Uterus (tissue), 4 donors: ENCODE data around the gene DGKD. TPM values are rescaled to one million over a fixed set of nuclear protein-coding genes. Genes with fewer than 3 reads are reported as not detected.

Source experiments
- DNase-seq, 2 donors: peaks; one replicate each; pipeline ENCODE4 v3.0.0-alpha.2; 2019 to 2020
- H3K27ac ChIP-seq, 2 donors: fragments of 200-600 bp; sonication (generic); 1 replicate in 1 of 2; 2 replicates in 1 of 2; pipeline ENCODE4 v1.5.1; 2016 to 2018
- H3K27me3 ChIP-seq, 2 donors: fragments of 200-600 bp; sonication (generic); one replicate each; pipeline ENCODE4 v1.5.1; 2018 to 2019; ENCODE audit warnings: control low read depth in 1 of 2
- H3K36me3 ChIP-seq, 2 donors: fragments of 200-600 bp; sonication (generic); one replicate each; pipeline ENCODE4 v1.5.1; 2019; ENCODE audit warnings: control low read depth in 1 of 2
- H3K4me1 ChIP-seq, 2 donors: fragments of 200-600 bp; sonication (generic); one replicate each; pipeline ENCODE4 v1.5.1; 2018 to 2019; ENCODE audit warnings: control low read depth in 1 of 2
- H3K4me3 ChIP-seq, 2 donors: fragments of 200-600 bp; sonication (generic); 1 replicate in 1 of 2; 2 replicates in 1 of 2; pipeline ENCODE4 v1.5.1; 2018 to 2019; ENCODE audit warnings: mild to moderate bottlenecking in 1 of 2
- H3K9me3 ChIP-seq, 2 donors: fragments of 200-600 bp; sonication (generic); one replicate each; pipeline ENCODE4 v1.5.1; 2019; ENCODE audit warnings: control low read depth in 1 of 2
- POLR2A ChIP-seq, 2 donors: fragments of 450-650 bp; IDR thresholded peaks; one replicate each; pipeline ENCODE4 v1.6.1; 2016; ENCODE audit warnings: antibody characterized with exemption in 2 of 2, mild to moderate bottlenecking in 1 of 2, moderate library complexity in 1 of 2
- intact Hi-C: fragments of 100-400 bp; cut with DNase I; formaldehyde crosslinking; loops from one replicate; pipeline ENCODE4 v1.15.1; 2023; ENCODE audit warnings: low total_unique reads
- total RNA-seq, 4 donors: library from RNA; depleted of rRNA in 3 of 4; stranded (reverse); fragments of >200 nt in 3 of 4; gene quantifications; one replicate each; pipeline versions ENCODE4 v1.1.0 to v1.2.4, GENCODE V29; 2014 to 2023
- TF ChIP-seq, protein P1 (sequence below), 4 experiments: fragments of 200-600 bp in 2 of 4; fragments of 450-650 bp in 2 of 4; sonication (generic) in 2 of 4; IDR thresholded peaks; one replicate each; pipeline ENCODE4 v1.5.1; 2016 to 2019; ENCODE audit warnings: antibody characterized with exemption in 4 of 4, mild to moderate bottlenecking in 2 of 4, moderate library complexity in 1 of 4
- donor health status: DM: yes; HTN: yes; CAD: no.

The DGKD gene
- total RNA-seq, 4 donors from 2014 or later = 5.0 to 46.1 (median 28.0) TPM

DNA sequence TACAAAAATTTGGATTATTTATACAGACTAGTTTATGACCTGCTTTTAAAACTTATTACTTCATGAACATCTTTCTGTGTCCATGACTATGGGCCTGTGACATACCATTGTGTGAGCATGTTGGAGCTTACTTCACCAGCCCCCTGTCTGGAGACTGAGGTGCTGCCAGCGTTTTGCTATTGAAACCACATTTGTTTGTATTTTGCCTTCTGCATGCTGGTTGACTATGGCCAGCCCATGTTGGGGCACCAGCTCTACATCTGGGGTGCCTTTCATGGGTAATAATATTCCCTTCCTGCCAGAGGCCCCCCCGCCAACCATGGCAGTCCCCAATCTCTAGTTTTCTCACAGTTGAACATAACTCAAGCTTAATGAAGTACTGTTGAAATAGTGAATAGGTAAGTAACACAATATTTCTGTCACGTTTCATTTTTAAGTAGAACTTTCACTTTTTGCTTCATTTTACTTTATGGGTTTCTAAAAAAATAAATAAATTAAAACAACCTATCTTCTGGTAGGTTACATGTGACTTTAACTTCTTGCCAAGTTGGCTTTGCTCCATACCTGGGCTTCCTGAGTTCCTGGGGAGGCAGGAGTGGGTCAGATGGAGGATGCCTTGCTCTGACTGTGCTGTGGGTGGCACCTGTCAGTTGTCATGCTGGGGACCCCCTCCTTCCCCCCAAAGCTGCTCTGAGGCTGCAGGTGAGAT, 63.9 kb downstream of the DGKD start:
- peaks cover 0 to 10% of the 10 kb centered on the region in 2 donors for H3K4me1 ChIP-seq
- H3K27ac ChIP-seq = peak overlapping the region in 1 of 2 donors; percentile 40
- H3K9me3 ChIP-seq = no peaks in the 10 kb centered on the region
- DNase-seq = no peak
- no peaks in the 10 kb centered on the region for H3K36me3 ChIP-seq
- no peaks in the 10 kb centered on the region for H3K27me3 ChIP-seq
- H3K4me3 ChIP-seq = no peak overlapping the region
- TF ChIP-seq POLR2A (IDR thresholded peaks at IDR 0.05) = no peak
- TF ChIP-seq, protein P1, sequence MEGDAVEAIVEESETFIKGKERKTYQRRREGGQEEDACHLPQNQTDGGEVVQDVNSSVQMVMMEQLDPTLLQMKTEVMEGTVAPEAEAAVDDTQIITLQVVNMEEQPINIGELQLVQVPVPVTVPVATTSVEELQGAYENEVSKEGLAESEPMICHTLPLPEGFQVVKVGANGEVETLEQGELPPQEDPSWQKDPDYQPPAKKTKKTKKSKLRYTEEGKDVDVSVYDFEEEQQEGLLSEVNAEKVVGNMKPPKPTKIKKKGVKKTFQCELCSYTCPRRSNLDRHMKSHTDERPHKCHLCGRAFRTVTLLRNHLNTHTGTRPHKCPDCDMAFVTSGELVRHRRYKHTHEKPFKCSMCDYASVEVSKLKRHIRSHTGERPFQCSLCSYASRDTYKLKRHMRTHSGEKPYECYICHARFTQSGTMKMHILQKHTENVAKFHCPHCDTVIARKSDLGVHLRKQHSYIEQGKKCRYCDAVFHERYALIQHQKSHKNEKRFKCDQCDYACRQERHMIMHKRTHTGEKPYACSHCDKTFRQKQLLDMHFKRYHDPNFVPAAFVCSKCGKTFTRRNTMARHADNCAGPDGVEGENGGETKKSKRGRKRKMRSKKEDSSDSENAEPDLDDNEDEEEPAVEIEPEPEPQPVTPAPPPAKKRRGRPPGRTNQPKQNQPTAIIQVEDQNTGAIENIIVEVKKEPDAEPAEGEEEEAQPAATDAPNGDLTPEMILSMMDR (IDR thresholded peaks at IDR 0.05) = no peak
- intact Hi-C loops = no loop called here

DNA sequence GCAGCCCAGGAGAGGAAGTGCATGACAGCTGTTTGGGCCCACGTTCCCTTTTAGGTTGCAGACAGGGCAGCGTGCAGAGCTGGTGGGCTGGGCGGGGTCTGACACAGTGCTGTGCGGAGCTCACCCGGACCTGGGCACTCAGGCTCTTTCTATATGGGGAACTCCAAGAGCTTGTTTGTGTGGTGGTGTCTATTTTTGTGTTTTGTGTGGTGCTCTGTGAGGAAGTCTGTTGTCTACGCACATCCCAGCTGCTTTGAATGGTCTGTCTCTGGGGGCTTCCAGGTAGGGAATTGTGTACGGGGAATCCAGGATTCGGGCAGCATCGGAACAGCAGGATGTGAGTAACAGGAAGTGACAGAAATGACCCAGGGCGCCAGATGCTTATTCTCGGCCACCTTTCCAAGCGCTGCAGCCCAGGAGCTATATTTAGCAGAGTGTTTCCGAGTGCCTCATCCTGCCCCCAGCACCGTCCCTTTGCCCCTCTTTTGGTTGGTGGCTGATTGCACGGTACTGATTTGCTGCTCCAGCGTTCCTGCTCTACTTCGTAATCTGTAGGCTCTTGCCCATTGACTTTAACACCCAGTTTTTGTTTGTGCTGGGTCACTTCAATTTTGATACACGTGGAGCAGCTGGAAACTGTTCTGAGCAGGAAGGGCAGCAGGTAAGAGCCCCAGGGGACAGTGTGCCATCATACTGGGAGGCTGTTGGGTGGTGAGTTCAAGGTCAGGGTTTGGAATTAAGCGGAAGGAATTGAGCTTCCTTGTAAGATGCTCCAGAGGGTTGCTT, 64.7 kb downstream of the DGKD start:
- intact Hi-C loops = no loop called here
- H3K4me1 ChIP-seq = peaks cover 0 to 6% of the 10 kb centered on the region in 2 donors
- DNase-seq = no peak
- no peaks in the 10 kb centered on the region for H3K36me3 ChIP-seq
- H3K27ac ChIP-seq = peak overlapping the region in 1 of 2 donors; percentile 40
- no peak overlapping the region for H3K4me3 ChIP-seq
- no peaks in the 10 kb centered on the region for H3K27me3 ChIP-seq
- no peaks in the 10 kb centered on the region for H3K9me3 ChIP-seq
- TF ChIP-seq POLR2A (IDR thresholded peaks at IDR 0.05) = no peak
- TF ChIP-seq, protein P1 (IDR thresholded peaks at IDR 0.05) = no peak

DNA sequence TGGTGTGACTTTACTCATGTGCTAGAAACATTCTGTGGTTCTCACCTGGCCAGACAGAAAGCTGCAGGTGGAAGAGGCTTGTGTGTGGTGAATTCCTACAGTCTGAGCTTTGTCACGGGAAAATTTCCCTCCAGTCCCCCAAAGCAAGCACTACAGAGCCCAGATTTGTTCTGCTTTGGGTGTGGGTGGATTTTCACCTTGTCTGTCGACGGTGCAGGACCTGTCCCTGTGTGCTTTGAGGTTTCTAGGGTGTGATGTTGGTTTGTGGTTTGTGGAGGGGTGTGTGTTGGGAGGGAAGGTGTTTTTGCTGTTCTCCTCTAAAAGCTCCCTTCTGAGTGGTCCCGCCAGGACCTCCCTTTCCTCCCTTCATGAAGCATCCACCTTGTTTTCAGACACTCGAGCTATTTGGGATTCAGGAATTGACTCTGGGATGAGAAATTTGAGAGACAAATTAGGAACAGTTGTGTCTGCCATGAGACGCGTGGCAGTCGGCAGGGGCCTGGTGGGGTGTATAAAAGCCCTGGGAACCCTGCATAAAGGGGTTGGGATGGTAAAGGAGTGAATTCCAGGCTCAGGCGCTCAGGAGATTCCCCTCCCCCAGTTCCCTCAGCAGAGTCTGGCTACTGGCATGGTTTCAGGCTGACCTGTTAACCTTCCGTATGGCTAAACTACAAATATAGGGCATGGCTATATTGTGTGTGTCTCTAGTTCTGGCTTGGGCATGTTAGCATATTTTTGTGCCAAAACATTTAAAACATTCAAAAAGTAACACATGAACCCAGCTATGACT, 65.5 kb downstream of the DGKD start:
- peaks cover 0 to 3% of the 10 kb centered on the region in 2 donors for H3K4me1 ChIP-seq
- intact Hi-C loops = no loop called here
- H3K27ac ChIP-seq = peak overlapping the region in 1 of 2 donors; percentile 38
- no peak overlapping the region for H3K4me3 ChIP-seq
- DNase-seq = no peak
- H3K36me3 ChIP-seq = no peaks in the 10 kb centered on the region
- H3K9me3 ChIP-seq = no peaks in the 10 kb centered on the region
- no peaks in the 10 kb centered on the region for H3K27me3 ChIP-seq
- TF ChIP-seq, protein P1 (IDR thresholded peaks at IDR 0.05) = no peak
- TF ChIP-seq POLR2A (IDR thresholded peaks at IDR 0.05) = no peak

DNA sequence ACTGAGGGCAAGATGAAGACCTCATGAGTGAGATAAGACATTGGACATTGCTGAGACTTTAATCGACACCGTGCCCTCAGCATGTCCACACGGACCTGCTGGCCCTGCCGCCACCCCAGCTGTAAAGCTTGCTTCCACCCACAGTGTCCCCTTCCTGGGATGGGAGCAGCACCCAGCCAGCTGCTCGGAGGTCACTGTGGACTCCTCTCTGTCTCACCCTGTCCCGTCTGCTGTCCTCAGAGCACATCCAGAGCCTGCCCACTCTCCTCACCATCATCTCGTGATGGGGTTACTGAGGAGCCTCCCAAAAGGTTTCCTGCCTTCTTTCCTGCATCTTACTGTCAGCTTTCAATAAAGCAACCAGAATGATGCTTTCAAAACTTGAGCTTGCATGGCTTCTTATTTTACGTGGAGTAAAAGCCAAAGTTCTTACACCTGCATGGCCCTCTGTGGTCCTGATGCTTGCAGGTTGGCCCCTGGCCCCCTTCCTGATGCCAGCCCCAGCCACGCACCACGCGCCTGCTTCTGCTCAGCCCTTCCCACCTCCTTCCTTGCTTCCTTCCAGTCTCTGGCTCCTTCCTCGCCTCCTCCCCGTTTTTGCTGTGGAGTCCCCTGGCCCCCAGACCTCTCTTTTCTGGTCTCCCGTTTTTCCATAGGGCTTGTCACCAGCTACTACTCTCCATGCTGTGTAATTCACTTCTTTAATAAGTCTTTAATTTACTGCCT, 67.0 kb downstream of the DGKD start:
- no peak for TF ChIP-seq POLR2A (IDR thresholded peaks at IDR 0.05)
- TF ChIP-seq, protein P1 (IDR thresholded peaks at IDR 0.05) = no peak
- Histone ChIP-seq H3K9me3 (no peaks in the 10 kb centered on the region), H3K4me1 (peaks cover 0 to 3% of the 10 kb centered on the region in 2 donors), H3K4me3 (no peak overlapping the region), H3K36me3 (no peaks in the 10 kb centered on the region), H3K27me3 (no peaks in the 10 kb centered on the region), H3K27ac (no peak overlapping the region)
- no peak for DNase-seq
- intact Hi-C loops = no loop called here
